Measurements from ENCODE around the gene DUSP15.

GRCh38 chr20:31897541-31897940 is 27.2 kb upstream of the DUSP15 start:
- TF ChIP-seq POLR2AphosphoS5 (IDR thresholded peaks at IDR 0.05) (no peak), EZH2 (IDR thresholded peaks at IDR 0.05; ENCODE audit: borderline replicate concordance, insufficient read depth, low read length, poor library complexity, severe bottlenecking) (no peak), REST (IDR thresholded peaks at IDR 0.05; ENCODE audit: borderline replicate concordance) (no peak), MXI1 (conservative IDR thresholded peaks at IDR 0.05; ENCODE audit: poor library complexity, severe bottlenecking) (no peak)
